G401 (cell line): Measurements from ENCODE around the gene USB1. TPM values are rescaled to one million over a fixed set of nuclear protein-coding genes. Genes with fewer than 3 reads are reported as not detected.
"Not testable (repeated sequence)": the region's sequence is repeated elsewhere in the genome, so short reads cannot be mapped to it uniquely, and the experiment has no call there.

Experiments
- DNase-seq: peaks from one replicate; pipeline ENCODE4 v3.0.0-alpha.2; 2015; ENCODE audit warnings: low spot score
- in situ Hi-C: cut with HindIII; loops from 2 replicates; pipeline ENCODE4 v1.10.0; 2016; ENCODE audit warnings: low sequenced_read_pairs, mixed read lengths
- total RNA-seq: library from RNA; depleted of rRNA; stranded (reverse); fragments of >200 nt; shearing (Covaris generic); gene quantifications from 2 replicates; pipeline ENCODE4 v1.2.3, GENCODE V29; 2014

Gene USB1
- total RNA-seq, 1 experiment from 2014 or later, result 27.1 TPM

DNA sequence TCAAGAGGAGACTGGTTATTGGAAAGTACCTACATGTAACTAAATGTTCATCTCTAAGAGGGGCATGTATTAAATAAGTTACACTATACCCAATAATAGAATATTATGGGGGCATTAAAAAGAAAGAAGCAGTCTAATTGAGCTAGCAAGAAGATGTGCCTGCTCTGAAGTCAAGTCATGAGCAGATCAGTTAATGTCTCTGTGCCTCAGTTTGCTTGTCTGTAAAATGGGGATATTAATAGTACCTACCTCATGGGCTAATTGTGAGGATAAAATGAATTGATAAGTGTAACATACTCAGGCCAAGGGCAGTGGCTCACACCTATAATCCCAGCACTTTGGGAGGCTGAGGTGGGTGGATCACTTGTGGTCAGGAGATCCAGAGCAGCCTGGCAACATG lies 33.3 kb upstream of the USB1 start:
- in situ Hi-C loops, result no loop called here
- no peak for DNase-seq

DNA sequence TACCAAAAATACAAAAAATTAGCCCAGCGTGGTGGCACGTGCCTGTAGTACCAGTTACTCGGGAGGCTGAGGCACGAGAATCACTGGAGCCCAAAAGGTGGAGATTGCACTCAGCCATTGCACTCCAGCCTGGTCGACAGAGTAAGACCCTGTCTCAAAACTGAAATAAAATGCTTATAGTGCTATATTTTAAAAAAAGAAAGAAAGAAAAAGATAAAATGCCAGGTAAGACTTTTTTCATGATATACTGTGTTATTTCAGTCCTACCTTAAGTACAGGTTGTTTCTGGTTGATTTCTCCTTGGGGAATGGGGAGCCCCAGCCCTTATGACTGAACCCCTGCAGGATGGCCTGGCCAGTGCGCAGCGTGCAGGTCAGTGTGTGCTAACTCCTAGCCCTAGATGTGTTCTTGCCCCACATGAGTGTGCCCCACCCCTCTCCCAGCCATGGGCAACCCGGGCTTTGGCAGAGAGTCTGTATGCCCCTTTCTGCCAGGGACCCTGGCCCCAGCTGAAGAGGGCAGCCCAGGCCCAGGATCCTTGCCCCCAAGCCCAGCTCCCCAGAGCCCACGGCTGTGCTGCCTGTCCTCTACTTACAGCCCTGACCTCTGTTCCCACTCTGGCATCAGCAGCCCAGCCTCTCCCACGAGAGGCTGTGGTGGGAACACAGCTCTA lies 31.6 kb upstream of the USB1 start:
- no peak for DNase-seq
- in situ Hi-C loops, result no loop called here

DNA sequence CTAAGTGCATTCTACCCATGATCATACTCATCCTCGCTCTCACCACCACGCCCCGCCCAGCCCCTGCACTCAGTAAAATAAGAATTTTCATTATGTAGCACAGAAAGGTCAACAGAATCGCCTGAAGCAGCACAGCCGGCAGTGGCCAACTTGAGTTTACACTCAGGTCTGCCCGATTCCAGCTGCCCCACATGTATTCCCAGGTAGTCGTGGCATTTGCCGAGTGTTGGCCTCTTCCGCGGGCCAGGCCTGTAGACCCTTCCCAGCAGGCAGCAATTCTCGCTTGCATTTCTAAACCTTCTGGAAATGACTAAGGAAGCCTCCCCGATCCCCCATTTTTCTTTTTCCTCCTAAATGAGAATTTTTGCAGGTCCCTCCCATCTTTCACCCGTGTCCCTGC lies 30.9 kb upstream of the USB1 start:
- in situ Hi-C loops, result no loop called here
- DNase-seq, result no peak

DNA sequence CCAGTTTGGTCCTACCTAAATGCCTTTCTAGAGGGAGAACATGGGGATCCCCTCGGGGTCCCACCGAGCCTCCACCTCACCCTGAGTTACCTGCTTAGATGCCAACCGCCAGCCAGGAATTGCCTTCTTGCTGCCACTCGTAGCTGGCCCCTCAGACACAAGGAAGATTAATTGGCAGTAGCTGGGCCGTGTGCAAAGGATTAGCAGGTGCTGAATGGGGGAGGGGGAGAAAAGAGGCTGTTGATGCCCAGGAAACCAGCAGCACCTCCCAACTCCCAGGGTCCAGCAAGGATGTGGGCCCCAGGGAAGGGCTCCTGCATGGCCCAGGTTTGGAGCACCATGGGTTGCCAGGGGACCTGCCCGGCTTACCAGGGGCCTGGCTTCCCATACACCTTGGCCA lies 30.2 kb upstream of the USB1 start, which contains the start of gene CNGB1:
TSS of gene CNGB1 (minus strand) at position 159 of the 400 bp plus-strand sequence. CDS start 3,842 bp downstream, outside the sequence.
- no peak for DNase-seq
- in situ Hi-C loops, result no loop called here

DNA sequence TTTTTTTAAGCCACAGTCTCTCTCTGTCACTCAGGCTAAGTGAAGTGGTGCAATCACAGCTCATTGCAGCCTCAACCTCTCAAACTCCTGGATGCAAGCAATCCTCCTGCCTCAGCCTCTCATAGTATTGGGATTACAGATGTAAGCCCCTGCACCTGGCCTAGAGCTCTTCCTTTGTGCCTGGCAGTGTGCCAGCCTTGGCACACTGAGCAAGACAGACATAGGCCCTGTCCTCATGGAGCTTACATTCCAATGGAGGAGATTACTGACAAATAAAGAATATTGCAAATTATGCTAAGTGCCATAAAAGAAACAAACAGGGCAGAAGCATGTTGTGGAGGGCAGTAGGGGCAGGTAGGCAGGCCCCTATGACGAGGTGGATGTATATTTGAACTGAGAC lies 29.4 kb upstream of the USB1 start:
- no peak for DNase-seq
- in situ Hi-C loops, result no loop called here

DNA sequence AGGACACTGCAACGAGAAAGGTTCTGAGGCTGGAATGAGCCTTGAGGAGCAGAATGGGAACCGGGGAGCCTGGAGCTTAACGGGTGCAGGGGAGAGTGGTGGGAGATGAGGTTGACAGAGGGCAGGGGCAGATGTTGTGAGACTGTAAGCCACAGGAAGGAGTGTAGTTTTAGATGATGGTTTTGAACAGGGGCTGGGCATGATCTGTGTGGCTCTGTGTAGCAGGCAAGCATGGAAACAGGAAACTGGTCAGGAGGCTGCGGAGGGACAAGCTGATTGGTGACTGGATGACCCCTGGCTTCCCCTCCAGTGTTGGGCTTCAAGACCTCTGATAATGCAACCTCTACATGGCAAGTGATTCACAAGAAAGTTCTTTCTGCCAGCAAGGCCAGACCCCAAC lies 28.9 kb upstream of the USB1 start:
- in situ Hi-C loops, result no loop called here
- no peak for DNase-seq

DNA sequence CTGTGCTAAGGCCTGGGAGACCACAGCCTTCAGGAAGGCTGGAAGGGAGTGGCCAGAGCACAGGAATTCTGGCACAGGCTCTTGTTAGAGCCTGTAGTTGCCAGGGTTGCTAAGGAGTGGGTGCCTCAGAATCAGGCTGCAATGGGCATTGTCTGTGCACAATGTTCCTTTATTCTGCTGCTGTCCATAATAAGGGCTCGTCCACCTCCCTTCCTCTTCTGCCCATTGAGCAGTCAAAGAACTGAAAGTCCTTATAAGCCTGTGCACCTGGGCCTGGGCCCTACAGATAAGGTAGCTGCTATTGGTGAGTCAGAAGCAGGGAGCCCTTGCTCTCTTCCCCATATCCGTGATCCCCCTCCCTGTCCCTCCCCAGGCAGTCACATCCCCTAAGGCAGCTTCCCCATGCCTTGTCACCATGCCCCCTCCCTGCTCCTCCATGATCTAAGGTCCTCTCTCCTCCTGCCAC lies 24.8 kb upstream of the USB1 start:
- in situ Hi-C loops, result no loop called here

DNA sequence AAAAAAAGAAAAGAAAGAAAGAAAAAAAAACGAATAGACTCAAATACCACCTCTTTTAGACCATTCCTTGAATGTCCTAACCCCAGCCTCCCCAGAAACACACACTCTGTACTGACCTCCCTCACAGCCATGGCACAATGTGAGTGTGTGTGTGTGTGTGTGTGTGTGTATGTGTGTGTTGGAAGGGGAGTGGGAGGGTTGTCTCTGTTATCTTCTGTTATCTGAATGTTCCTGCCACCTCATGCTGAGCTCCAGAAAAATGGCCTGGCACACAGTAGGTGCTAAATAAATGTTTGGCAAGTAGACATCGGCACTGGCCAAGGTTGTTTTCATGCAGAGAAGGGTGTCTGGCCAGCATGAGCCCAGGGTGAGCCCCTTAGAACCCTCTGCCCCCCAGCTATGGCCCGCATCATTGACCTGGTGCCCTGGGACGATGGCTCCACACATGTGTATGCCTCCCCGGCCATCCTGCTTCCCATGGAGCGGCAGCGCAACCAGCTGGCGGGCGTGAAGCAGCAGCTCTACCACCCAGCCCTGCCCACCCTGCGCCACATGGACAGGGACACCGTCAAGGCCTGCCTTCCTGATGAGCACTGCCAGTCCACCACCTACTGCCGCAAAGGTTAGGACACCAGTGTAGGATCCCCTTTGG lies 23.7 kb upstream of the USB1 start:
- DNase-seq, result no peak
- in situ Hi-C loops, result no loop called here

More for the DNA sequence above, 24.8 kb upstream of the USB1 start:
- no peak for DNase-seq

DNA sequence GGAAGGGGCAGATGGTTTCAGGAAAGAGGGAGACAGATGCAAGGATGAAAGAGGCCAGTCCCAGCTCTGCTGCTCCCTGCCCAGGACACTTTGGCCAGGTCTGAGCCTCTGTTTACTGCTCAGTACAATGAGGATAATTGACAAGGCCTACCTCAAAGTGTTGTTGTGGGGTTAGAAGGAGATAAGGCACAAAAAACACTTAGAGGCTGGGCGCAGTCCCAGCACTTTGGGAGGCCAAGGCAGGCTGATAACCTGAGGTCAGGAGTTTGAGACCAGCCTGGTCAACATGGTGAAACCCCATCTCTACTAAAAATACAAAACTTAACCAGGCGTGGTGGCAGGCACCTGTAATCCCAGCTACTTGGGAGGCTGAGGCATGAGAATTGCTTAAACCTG lies 23.1 kb upstream of the USB1 start:
- in situ Hi-C loops, DNase-seq: not testable (repeated sequence)

DNA sequence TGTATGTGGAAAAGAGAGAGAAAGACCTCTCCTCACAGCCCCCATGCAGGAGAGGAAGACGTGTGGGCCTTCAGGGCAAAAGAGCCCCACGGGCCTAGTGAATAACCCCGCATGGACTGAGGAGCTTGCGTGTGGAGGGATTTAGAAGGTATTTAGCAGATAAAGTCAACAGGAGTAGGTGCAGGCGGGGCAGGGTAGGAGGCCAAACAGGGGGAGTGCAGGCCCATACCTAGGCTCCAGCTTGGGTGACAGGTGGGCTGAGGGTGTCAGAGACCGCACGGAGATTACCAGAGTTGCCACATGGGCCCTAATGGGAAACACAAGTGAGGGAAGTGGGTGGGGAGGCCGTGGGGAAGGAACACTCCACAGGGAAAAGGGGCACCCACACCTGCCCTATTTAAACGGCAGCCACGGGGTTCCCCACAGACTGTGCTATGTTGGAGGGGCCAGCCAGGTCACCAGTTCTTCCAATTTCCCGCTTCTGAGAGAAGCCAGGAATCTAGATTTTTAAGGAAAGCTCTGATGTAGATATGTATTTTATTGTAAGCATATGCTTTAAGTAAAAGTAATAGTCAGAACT lies 22.1 kb upstream of the USB1 start:
- no peak for DNase-seq
- in situ Hi-C loops, result no loop called here

DNA sequence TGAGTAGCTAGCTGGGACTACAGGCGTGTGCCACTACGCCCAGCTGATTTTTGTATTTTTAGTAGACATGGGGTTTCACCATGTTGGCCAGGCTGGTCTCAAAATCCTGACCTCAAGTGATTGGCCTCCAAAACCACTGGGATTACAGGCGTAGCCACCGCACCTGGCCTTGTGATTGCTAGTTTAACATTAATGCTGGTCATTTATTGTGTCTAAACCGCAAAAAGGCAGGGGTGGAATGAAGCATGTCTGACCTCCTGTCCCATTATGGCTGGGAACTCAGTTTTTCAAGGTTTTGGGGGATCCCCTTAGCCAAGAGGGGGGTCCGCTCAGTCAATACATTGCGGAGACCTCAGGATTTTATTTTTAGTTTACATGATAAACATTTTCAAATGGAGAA lies 19.6 kb upstream of the USB1 start:
- in situ Hi-C loops, result no loop called here
- DNase-seq, result no peak

DNA sequence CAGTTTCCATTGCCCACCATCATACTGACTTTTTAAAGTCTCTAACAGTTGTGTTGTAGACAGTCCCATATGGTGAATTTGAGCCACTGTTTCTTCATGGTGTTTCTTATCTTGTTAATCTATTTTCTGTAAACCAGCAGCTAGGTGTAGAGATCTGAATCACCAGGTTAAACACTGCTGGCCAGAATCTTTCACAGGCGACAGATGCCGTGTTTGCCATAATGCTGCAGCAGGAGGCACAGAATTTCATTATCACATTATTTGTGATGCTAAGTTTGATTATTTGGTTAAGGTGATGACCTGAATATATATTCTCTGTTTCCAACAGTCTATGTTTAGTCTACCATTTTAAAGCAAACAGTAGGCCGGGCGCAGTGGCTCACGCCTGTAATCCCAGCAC lies 18.8 kb upstream of the USB1 start:
- DNase-seq, result no peak
- in situ Hi-C loops, result no loop called here

DNA sequence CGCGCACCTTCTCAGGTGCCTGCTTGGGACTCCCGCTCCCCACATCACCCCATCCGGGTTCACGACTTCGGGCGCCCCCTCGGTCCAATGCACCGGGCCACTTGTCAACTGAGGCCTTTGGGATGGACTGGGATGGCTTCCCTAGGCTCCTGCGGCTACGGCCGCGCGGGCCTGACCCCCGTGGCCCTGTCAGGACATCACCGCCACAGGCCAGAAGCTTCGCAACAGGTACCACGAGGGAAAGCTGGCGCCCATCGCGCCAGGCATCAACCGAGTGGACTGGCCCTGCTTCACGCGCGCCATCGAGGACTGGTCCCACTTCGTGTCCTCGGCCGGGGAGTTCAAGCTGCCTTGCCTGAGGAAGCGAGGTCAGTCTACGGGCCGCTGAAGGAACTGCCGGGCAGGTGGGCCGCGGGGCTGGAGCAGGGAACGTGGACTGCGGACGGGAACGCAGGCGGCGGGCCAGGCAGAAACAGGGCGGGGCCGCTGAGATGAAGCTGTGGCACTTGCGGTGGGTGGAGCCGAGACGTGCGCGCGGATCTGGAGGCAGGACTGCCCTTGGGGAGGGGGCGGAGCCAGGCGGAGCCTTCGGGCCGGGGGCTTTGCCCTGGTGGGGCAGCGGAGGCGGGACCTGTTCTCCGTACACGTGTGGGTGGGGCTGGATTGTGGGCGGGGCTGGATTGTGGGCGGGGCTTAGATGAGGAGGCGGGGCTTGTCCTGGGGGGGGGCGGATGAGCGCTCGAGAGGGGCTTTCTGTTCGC lies 16.6 kb upstream of the USB1 start:
- peak; percentile 11 for DNase-seq
- in situ Hi-C loops, result loop anchor here (5.0 kb wide), 1 partner anchor 102 kb away; no protein-coding TSS in a partner anchor

DNA sequence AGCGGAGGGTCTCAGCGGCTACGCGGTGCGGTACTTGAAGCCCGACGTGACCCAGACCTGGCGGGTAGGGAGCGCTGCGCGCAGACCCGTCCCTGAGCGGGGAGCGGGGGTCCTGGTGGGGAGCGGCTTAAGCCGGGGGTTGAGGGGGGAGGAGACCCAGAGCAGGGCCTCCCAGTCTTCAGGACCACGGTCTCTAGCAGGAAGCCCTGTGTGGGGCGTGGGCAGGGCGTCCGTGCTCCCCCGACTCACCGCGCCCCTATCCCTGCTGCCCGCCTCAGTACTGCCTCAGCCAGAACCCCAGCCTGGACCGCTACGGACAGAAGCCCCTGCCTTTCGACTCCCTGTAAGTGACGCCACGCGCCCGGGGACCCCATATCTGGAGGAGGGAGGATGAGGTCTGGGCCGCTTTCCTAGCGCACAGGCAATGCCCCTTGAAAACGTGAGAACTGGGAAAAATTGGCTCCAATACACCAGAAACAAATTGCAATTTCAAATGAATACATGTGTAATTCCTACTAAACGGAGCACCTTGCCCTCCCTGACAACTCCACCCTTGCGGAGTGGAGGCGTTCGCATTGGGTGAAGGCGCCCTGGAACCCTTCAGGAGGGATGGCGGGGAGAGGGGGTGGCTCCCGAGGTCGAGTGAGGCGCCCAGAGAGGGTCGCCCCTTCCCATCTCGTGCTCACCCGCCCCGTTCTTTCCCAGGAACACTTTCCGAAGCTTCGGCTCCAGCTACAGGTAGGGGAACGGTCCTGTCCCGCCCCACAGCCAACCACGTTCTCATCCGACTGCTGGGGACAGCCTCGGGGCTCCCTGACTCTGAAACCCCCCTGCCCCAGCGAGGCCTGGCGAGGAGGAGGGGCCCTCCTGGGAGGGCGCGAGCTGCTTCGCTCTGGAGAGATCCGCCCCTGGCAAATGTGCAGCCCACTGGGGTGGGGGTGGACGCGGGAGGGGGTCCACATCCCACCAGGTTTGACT lies 15.7 kb upstream of the USB1 start:
- in situ Hi-C loops, result loop anchor here (5.0 kb wide), 1 partner anchor 103 kb away; no protein-coding TSS in a partner anchor
- no peak for DNase-seq

DNA sequence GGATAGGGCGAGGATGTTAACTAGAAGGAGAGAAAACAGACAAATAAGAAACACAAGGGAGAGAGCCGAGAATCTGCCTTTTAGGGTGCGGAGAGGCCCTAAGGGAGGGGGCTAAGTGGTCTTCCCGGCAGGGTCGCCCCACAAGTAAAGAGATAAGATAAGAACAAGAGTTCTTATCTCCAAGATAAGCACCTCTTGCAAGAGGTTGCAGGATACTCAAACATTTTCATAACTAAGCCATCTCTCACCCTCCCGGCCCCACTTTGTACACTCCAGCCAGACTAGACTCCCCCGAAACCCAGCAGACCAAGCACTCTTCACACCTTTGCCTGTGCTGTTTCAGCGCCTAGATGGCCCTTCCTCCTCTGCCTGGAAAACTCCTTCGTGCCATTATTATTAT lies 15.0 kb upstream of the USB1 start:
- DNase-seq, result no peak
- in situ Hi-C loops, result loop anchor here (5.0 kb wide), 1 partner anchor 104 kb away; no protein-coding TSS in a partner anchor

DNA sequence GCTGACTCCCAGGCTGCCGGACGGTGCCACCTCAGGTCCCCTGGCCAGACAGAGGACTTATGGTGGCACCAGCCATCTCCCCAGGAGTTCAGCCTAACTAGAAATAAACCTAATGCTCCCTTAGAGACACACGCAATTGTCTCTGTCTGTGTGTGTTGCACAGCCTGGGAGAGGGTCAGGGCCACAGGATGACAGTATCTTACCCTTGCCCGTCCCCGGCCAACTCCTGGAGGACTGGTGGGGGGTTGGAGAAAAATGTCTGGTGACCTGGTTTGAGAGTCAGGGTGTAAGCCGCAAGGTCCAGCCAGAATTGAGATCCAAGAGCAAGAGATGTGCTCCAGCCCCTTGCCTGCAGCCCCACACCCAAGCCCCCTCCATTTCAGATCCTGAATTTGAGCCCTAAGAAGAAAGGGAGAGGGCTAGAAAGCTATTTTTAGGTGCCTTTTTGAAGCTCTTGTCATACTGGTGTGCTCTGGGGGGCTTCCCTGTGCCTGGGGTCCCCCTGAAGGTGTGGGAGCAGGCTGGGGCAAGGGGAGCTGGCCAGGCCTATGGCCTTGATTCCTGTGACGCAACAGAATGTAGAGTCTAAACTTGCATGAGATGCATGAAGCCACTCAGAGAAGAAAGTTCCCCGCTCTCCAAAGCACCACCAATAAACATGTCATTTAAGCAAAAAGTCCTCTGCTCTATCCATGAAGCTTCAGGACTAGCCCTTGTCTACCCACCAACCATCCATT lies 13.6 kb upstream of the USB1 start:
- no peak for DNase-seq
- in situ Hi-C loops, result loop anchor here (5.0 kb wide), 1 partner anchor 105 kb away; no protein-coding TSS in a partner anchor

DNA sequence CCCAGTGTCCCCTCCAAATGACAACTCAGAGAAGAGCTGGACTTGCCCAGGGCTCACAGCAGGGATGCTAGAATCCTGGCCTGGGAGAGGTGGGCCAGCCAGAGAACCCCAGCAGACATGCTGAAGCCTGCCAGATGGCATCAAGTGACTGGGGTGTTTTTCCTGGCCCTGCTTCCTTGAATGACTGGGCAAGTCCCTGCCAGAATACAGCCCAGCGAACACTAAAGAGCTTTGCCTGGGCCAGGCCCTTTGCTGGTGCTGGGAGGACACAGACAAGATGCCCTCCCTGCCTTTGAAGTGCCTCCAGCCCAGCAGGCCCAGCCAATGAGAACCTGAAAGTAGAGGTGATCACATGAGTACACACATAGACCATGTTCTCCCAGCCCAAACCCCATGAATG lies 12.3 kb upstream of the USB1 start:
- in situ Hi-C loops, result loop anchor here (5.0 kb wide), 1 partner anchor 107 kb away; no protein-coding TSS in a partner anchor

DNA sequence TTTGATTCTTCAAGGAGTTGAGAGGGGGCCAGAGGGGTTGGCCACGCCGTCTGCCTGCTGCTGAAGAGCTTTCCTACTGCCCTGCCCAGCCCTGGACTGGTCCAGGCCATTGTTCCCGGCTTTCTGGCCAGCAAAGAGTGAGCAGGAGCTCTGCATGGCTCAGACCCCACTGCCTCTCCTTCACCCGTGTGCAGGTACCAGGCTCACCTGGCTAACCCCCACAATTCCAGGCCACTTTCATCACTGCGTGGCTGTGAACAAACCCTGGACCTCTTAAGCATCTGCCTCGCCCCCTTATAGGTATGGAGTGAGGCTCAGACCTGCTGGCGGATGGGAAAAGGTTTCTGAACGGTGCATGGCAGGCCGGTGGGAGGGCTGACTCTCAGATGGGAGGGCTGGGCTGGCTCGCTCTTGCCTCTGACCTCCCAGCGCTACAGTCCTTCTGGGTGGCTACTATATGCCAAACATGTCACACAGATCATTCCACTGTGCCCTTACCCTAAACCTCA lies 9.6 kb upstream of the USB1 start:
- no peak for DNase-seq

More for the DNA sequence above, 12.3 kb upstream of the USB1 start:
- peak; percentile 57 for DNase-seq

More for the DNA sequence above, 9.6 kb upstream of the USB1 start:
- in situ Hi-C loops, result no loop called here
